HepG2 (cell line): ENCODE data around the gene TMX3. TPM values are rescaled to one million over a fixed set of nuclear protein-coding genes. Genes with fewer than 3 reads are reported as not detected.
A peak's percentile ranks its signal among the peaks of the same experiment; 100 is the strongest.

Source experiments
- GMEB2 ChIP-seq: IDR thresholded peaks from 2 replicates; pipeline ENCODE4 v1.6.1; 2016; ENCODE audit warnings: missing biosample characterization, missing genetic modification reagents, low read depth
- HCFC1 ChIP-seq: fragments of 150-350 bp; IDR thresholded peaks from 2 replicates; pipeline ENCODE4 v1.6.1; 2014; ENCODE audit warnings: low read depth, low read length
- NCOR1 ChIP-seq: fragments of 200-600 bp; sonication (generic); IDR thresholded peaks from 2 replicates; pipeline ENCODE4 v1.7.0; 2017; ENCODE audit warnings: antibody characterized with exemption, low read length, borderline replicate concordance
- PCBP2 ChIP-seq: fragments of 200-400 bp; formaldehyde crosslinking; optimal IDR thresholded peaks from 2 replicates; pipeline ENCODE3; 2018; ENCODE audit warnings: low read length, low read depth; ENCODE audit not compliant: poor library complexity, severe bottlenecking
- PPARG ChIP-seq: conservative IDR thresholded peaks from 2 replicates; pipeline ENCODE4 v1.6.1; 2016; ENCODE audit warnings: missing biosample characterization, missing genetic modification reagents
- RFXAP ChIP-seq: sonication (generic); formaldehyde crosslinking; IDR thresholded peaks from 2 replicates; pipeline ENCODE4 v1.4.0; 2020; ENCODE audit warnings: missing genetic modification reagents, borderline replicate concordance
- SMAD1 ChIP-seq: sonication (generic); formaldehyde crosslinking; IDR thresholded peaks from 2 replicates; pipeline ENCODE4 v1.4.0; 2020; ENCODE audit warnings: missing genetic modification reagents, low read depth, mild to moderate bottlenecking, borderline replicate concordance
- SP1 ChIP-seq, 2 experiments: fragments of 450-650 bp in 1 of 2; sonication (generic) in 1 of 2; formaldehyde crosslinking in 1 of 2; IDR thresholded peaks; 2 replicates each; pipeline versions ENCODE4 v1.4.0 to v1.6.1; 2016 to 2020; ENCODE audit warnings: missing genetic modification reagents in 1 of 2
- TEAD3 ChIP-seq: optimal IDR thresholded peaks from 2 replicates; pipeline ENCODE3; 2016; ENCODE audit warnings: borderline replicate concordance
- XRCC5 ChIP-seq: fragments of 200-400 bp; formaldehyde crosslinking; optimal IDR thresholded peaks from 2 replicates; pipeline ENCODE3; 2017; ENCODE audit warnings: mild to moderate bottlenecking, low read length
- ZNF543 ChIP-seq: sonication (generic); formaldehyde crosslinking; IDR thresholded peaks from 2 replicates; pipeline ENCODE4 v1.4.0; 2020; ENCODE audit warnings: mild to moderate bottlenecking, missing genetic modification reagents
- ZNF83 ChIP-seq: sonication (generic); formaldehyde crosslinking; IDR thresholded peaks from 2 replicates; pipeline ENCODE4 v1.4.0; 2020; ENCODE audit warnings: missing genetic modification reagents, mild to moderate bottlenecking, borderline replicate concordance
- ZNF841 ChIP-seq: sonication (generic); formaldehyde crosslinking; IDR thresholded peaks from 2 replicates; pipeline ENCODE4 v1.8.1; 2023; ENCODE audit warnings: missing genetic modification reagents, borderline replicate concordance
- ZSCAN30 ChIP-seq: sonication (generic); formaldehyde crosslinking; IDR thresholded peaks from 2 replicates; pipeline ENCODE4 v1.5.0; 2020; ENCODE audit warnings: mild to moderate bottlenecking, missing genetic modification reagents
- polyA plus RNA-seq, 8 experiments: library from polyadenylated mRNA; depleted of rRNA in 3 of 8; stranded (reverse) in 7 of 8; unstranded in 1 of 8; fragments of >200 nt; fragmentation: Illumina TruSeq in 4 of 8; extraction: Trizol in 4 of 8; gene quantifications; 2 replicates each; pipeline versions ENCODE4 v1.2.1 to v1.2.3, GENCODE V29; 2011 to 2016; ENCODE audit warnings: low read depth in 4 of 8, missing spikeins in 1 of 8, mixed read lengths in 1 of 8; ENCODE audit not compliant: insufficient read depth in 1 of 8
- total RNA-seq, 5 experiments: library from RNA; depleted of rRNA; stranded (reverse); fragments of >200 nt; fragmentation: Illumina TruSeq; extraction: Trizol; gene quantifications; 2 replicates each; pipeline ENCODE4 v1.2.3, GENCODE V29; 2016; ENCODE audit warnings: low read depth in 1 of 5
- TF ChIP-seq, protein P1 (sequence below): IDR thresholded peaks from 2 replicates; pipeline ENCODE4 v1.6.1; 2016; ENCODE audit warnings: mild to moderate bottlenecking
- TF ChIP-seq, protein P2 (sequence below): sonication (generic); IDR thresholded peaks from 2 replicates; pipeline ENCODE4 v1.6.1; 2016; ENCODE audit warnings: low read depth, borderline replicate concordance
- TF ChIP-seq, protein P3 (sequence below): IDR thresholded peaks from 2 replicates; pipeline ENCODE4 v1.6.1; 2016; ENCODE audit warnings: control low read depth
- TF ChIP-seq, protein P4 (sequence below): sonication (generic); formaldehyde crosslinking; IDR thresholded peaks from 2 replicates; pipeline ENCODE4 v1.4.0; 2020; ENCODE audit warnings: mild to moderate bottlenecking, missing genetic modification reagents
- TF ChIP-seq, protein P5 (sequence below): IDR thresholded peaks from 2 replicates; pipeline ENCODE4 v1.6.1; 2012; ENCODE audit warnings: inconsistent platforms
- TF ChIP-seq, protein P6 (sequence below): sonication (generic); formaldehyde crosslinking; conservative IDR thresholded peaks from 2 replicates; pipeline ENCODE4 v1.4.0; 2020; ENCODE audit warnings: missing genetic modification reagents

TMX3 gene
- total and polyA plus RNA-seq, 2 of the 13 experiments (the other 11 are each of a cell fraction or from before 2014, with no cell fraction given): 12.9 to 25.0 TPM

- TF ChIP-seq, protein P1, sequence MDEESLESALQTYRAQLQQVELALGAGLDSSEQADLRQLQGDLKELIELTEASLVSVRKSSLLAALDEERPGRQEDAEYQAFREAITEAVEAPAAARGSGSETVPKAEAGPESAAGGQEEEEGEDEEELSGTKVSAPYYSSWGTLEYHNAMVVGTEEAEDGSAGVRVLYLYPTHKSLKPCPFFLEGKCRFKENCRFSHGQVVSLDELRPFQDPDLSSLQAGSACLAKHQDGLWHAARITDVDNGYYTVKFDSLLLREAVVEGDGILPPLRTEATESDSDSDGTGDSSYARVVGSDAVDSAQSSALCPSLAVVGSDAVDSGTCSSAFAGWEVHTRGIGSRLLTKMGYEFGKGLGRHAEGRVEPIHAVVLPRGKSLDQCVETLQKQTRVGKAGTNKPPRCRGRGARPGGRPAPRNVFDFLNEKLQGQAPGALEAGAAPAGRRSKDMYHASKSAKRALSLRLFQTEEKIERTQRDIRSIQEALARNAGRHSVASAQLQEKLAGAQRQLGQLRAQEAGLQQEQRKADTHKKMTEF: peak; percentile 86
- TF ChIP-seq, protein P2, sequence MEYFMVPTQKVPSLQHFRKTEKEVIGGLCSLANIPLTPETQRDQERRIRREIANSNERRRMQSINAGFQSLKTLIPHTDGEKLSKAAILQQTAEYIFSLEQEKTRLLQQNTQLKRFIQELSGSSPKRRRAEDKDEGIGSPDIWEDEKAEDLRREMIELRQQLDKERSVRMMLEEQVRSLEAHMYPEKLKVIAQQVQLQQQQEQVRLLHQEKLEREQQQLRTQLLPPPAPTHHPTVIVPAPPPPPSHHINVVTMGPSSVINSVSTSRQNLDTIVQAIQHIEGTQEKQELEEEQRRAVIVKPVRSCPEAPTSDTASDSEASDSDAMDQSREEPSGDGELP: no peak
- TF ChIP-seq ZSCAN30 (no peak), RFXAP (CRISPR knock-in tag) (peak; percentile 90; the same call in 1 of the 2 replicates), PPARG (peak; percentile 68; the same call in 1 of the 2 replicates), PCBP2 (no peak), SP1 (IDR thresholded peaks at IDR 0.05) (no peak), SP1 (CRISPR knock-in tag; IDR thresholded peaks at IDR 0.05) (peak; percentile 69), NCOR1 (no peak), GMEB2 (CRISPR knock-in tag) (no peak), TEAD3 (CRISPR knock-in tag) (peak; percentile 59), HCFC1 (peak; percentile 29; the same call in 1 of the 2 replicates), ZNF83 (CRISPR knock-in tag) (peak; percentile 68; the same call in 1 of the 2 replicates), SMAD1 (CRISPR knock-in tag) (peak; percentile 76; the same call in 1 of the 2 replicates), ZNF841 (CRISPR knock-in tag) (no peak), ZNF543 (peak; percentile 90; the same call in 1 of the 2 replicates), XRCC5 (peak; percentile 80)
- TF ChIP-seq, protein P3, sequence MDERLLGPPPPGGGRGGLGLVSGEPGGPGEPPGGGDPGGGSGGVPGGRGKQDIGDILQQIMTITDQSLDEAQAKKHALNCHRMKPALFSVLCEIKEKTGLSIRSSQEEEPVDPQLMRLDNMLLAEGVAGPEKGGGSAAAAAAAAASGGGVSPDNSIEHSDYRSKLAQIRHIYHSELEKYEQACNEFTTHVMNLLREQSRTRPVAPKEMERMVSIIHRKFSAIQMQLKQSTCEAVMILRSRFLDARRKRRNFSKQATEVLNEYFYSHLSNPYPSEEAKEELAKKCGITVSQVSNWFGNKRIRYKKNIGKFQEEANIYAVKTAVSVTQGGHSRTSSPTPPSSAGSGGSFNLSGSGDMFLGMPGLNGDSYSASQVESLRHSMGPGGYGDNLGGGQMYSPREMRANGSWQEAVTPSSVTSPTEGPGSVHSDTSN (CRISPR knock-in tag): no peak
- TF ChIP-seq, protein P4, sequence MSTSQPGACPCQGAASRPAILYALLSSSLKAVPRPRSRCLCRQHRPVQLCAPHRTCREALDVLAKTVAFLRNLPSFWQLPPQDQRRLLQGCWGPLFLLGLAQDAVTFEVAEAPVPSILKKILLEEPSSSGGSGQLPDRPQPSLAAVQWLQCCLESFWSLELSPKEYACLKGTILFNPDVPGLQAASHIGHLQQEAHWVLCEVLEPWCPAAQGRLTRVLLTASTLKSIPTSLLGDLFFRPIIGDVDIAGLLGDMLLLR (CRISPR knock-in tag): peak; percentile 90
- TF ChIP-seq, protein P5, sequence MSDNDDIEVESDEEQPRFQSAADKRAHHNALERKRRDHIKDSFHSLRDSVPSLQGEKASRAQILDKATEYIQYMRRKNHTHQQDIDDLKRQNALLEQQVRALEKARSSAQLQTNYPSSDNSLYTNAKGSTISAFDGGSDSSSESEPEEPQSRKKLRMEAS: peak; percentile 98
- TF ChIP-seq, protein P6, sequence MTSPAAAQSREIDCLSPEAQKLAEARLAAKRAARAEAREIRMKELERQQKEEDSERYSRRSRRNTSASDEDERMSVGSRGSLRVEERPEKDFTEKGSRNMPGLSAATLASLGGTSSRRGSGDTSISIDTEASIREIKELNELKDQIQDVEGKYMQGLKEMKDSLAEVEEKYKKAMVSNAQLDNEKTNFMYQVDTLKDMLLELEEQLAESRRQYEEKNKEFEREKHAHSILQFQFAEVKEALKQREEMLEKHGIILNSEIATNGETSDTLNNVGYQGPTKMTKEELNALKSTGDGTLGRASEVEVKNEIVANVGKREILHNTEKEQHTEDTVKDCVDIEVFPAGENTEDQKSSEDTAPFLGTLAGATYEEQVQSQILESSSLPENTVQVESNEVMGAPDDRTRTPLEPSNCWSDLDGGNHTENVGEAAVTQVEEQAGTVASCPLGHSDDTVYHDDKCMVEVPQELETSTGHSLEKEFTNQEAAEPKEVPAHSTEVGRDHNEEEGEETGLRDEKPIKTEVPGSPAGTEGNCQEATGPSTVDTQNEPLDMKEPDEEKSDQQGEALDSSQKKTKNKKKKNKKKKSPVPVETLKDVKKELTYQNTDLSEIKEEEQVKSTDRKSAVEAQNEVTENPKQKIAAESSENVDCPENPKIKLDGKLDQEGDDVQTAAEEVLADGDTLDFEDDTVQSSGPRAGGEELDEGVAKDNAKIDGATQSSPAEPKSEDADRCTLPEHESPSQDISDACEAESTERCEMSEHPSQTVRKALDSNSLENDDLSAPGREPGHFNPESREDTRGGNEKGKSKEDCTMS (CRISPR knock-in tag): 0 out of 2 replicates have a peak, but pooled peaks have one; percentile 30
Measured at GRCh38 chr18:68714712-68715496, at the start of gene TMX3 (continued).
